Astrocyte of the spinal cord (primary cell): ENCODE data around the gene HDAC8.

ENCODE experiments used
- DNase-seq: peaks from one replicate; pipeline ENCODE4 v3.0.0; 2011; ENCODE audit warnings: low read depth, low spot score
- H3K4me3 ChIP-seq: 2 replicates; pipeline ENCODE4 v1.5.1; 2011; ENCODE audit warnings: low read depth, mild to moderate bottlenecking, low read length, moderate library complexity
- CTCF ChIP-seq: IDR thresholded peaks from 2 replicates; pipeline ENCODE4 v1.5.1; 2012; ENCODE audit warnings: low read depth, mild to moderate bottlenecking, low read length, inconsistent platforms
- in situ Hi-C: cut with HindIII; loops from 2 replicates; pipeline ENCODE4 v1.10.0; 2017; ENCODE audit warnings: low sequenced_read_pairs

Gene HDAC8

GRCh38 chrX:72479324-72480274, 93.0 kb downstream of the HDAC8 start:
- in situ Hi-C loops: no loop called here
- H3K4me3 ChIP-seq: no peak overlapping the region
- DNase-seq: no peak
- no peak for TF ChIP-seq CTCF

GRCh38 chrX:72478853-72479252, 93.8 kb downstream of the HDAC8 start:
- TF ChIP-seq CTCF: no peak
- in situ Hi-C loops: no loop called here
- DNase-seq: no peak
- H3K4me3 ChIP-seq: no peak overlapping the region

- in situ Hi-C loops: no loop called here
- no peak for DNase-seq
- no peak overlapping the region for H3K4me3 ChIP-seq
- TF ChIP-seq CTCF: no peak
These were observed 94.3 kb downstream of the HDAC8 start for GRCh38 chrX:72478351-72478750.

DNA sequence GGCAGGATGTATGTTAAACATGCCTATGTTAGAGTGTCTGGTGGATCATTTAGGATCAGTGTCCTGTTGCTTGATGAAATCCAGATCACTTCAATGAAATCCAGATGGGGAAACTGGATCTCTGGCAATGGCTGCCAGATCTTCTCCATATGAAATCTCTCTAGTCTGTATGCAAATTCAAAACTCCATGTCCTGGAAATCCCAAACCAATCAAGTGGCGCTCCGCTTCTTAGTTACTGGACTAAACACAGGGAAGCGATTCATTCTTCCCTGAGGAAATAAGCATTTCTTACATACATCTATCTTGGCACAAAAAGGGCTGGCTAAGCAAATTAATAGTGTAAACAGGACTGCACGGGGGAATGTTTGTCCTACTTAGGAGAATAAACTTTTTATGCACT, 94.9 kb downstream of the HDAC8 start:
- DNase-seq: no peak
- no peak overlapping the region for H3K4me3 ChIP-seq
- in situ Hi-C loops: no loop called here
- no peak for TF ChIP-seq CTCF

GRCh38 chrX:72477376-72477775, 95.3 kb downstream of the HDAC8 start:
- TF ChIP-seq CTCF: no peak
- DNase-seq: no peak
- in situ Hi-C loops: no loop called here

GRCh38 chrX:72475952-72476668, 96.5 kb downstream of the HDAC8 start:
- in situ Hi-C loops: no loop called here
- H3K4me3 ChIP-seq: no peak overlapping the region
- DNase-seq: peak; percentile 5
- no peak for TF ChIP-seq CTCF

More at GRCh38 chrX:72477376-72477775, 95.3 kb downstream of the HDAC8 start:
- no peak overlapping the region for H3K4me3 ChIP-seq
